ENCODE results near the gene CLDND1. TPM values are rescaled to one million over a fixed set of nuclear protein-coding genes. Genes with fewer than 3 reads are reported as not detected.

CLDND1 gene
- polyA plus RNA-seq, 3 donors, result 23.0 to 62.4 (median 60.4) TPM

Other genes with a start within 250 kb of the CLDND1 start
- gene OR5H2, start 240.4 kb downstream of the CLDND1 start, polyA plus RNA-seq, result not detected
- not detected for gene OR5K4, start 169.0 kb downstream of the CLDND1 start, polyA plus RNA-seq
- gene OR5K3, start 132.2 kb downstream of the CLDND1 start, polyA plus RNA-seq, result not detected
- not detected for gene OR5K1, start 59.7 kb downstream of the CLDND1 start, polyA plus RNA-seq
- not detected for gene OR5K2, start 25.2 kb downstream of the CLDND1 start, polyA plus RNA-seq
- gene GPR15, start 9.1 kb upstream of the CLDND1 start, polyA plus RNA-seq, result under 1 TPM in 2 of 3 donors, not detected in 1; 0.25 to 0.30 TPM
- 1 to 10 TPM; 6.0 to 7.7 (median 7.2) TPM for gene CPOX, start 70.7 kb upstream of the CLDND1 start, polyA plus RNA-seq
- gene ST3GAL6, start 240.4 kb upstream of the CLDND1 start, polyA plus RNA-seq, result 10 to 100 TPM in 1 of 3 donors, 1 to 10 TPM in 2; 3.3 to 13.1 (median 9.9) TPM